K562 (cell line): Measurements from ENCODE around the gene TSSK2. TPM values are rescaled to one million over a fixed set of nuclear protein-coding genes. Genes with fewer than 3 reads are reported as not detected.
A peak's percentile ranks its signal among the peaks of the same experiment; 100 is the strongest.

Source experiments
- CBX1 ChIP-seq: sonication (generic); IDR thresholded peaks from 2 replicates; pipeline ENCODE4 v1.6.1; 2016; ENCODE audit warnings: antibody characterized with exemption, low read depth, mild to moderate bottlenecking
- ETV6 ChIP-seq, 3 experiments: fragments of 150-350 bp in 1 of 3; sonication (generic) in 1 of 3; formaldehyde crosslinking in 1 of 3; IDR thresholded peaks; 2 replicates each; pipeline versions ENCODE4 v1.6.1 to v1.8.0; 2014 to 2022; ENCODE audit warnings: borderline replicate concordance in 2 of 3, low read depth in 2 of 3, antibody characterized with exemption in 1 of 3, low read length in 1 of 3, mild to moderate bottlenecking in 1 of 3, missing genetic modification reagents in 1 of 3
- FOXO4 ChIP-seq: fragments of 450-650 bp; formaldehyde crosslinking; IDR thresholded peaks from 2 replicates; pipeline ENCODE4 v1.4.0; 2020; ENCODE audit warnings: mild to moderate bottlenecking, moderate library complexity
- HCFC1 ChIP-seq: IDR thresholded peaks from 2 replicates; pipeline ENCODE4 v1.6.1; 2012; ENCODE audit warnings: low read depth, low read length, improper control_type of control experiment
- HNRNPUL1 ChIP-seq: fragments of 200-400 bp; formaldehyde crosslinking; IDR thresholded peaks from 2 replicates; pipeline ENCODE4 v1.6.1; 2017; ENCODE audit warnings: low read length
- PHTF2 ChIP-seq: fragments of 250-450 bp; sonication (Bioruptor Pico); IDR thresholded peaks from 2 replicates; pipeline ENCODE4 v1.5.0; 2021; ENCODE audit warnings: mild to moderate bottlenecking
- TBP ChIP-seq: optimal IDR thresholded peaks from 2 replicates; pipeline ENCODE3; 2011; ENCODE audit warnings: low read depth, low read length, improper control_type of control experiment
- YY1 ChIP-seq, 3 experiments: IDR thresholded peaks; 2 replicates each; pipeline ENCODE4 v1.6.1; 2011; ENCODE audit warnings: low read length in 2 of 3, mild to moderate bottlenecking in 2 of 3, moderate library complexity in 2 of 3, borderline replicate concordance in 1 of 3, control low read depth in 1 of 3, low read depth in 1 of 3; ENCODE audit not compliant: insufficient read depth in 3 of 3, insufficient replicate concordance in 2 of 3, control insufficient read depth in 1 of 3, insufficient read length in 1 of 3; ENCODE audit errors: extremely low read depth in 1 of 3
- ZFP91 ChIP-seq: sonication (generic); formaldehyde crosslinking; IDR thresholded peaks from 2 replicates; pipeline ENCODE4 v1.8.0; 2022; ENCODE audit warnings: mild to moderate bottlenecking, missing genetic modification reagents
- ZNF324 ChIP-seq: fragments of 250-450 bp; sonication (Bioruptor Pico); IDR thresholded peaks from 2 replicates; pipeline ENCODE4 v1.4.0; 2020; ENCODE audit warnings: mild to moderate bottlenecking
- ZNF584 ChIP-seq: fragments of 200-800 bp; sonication (Bioruptor generic); IDR thresholded peaks from 2 replicates; pipeline ENCODE4 v1.6.1; 2016; ENCODE audit warnings: low read depth, mild to moderate bottlenecking, missing genetic modification characterization, missing compliant biosample characterization
- ZNF609 ChIP-seq: sonication (generic); formaldehyde crosslinking; IDR thresholded peaks from 2 replicates; pipeline ENCODE4 v1.8.1; 2023; ENCODE audit warnings: missing genetic modification reagents, mild to moderate bottlenecking, borderline replicate concordance
- ZNF639 ChIP-seq, 2 experiments: fragments of 200-800 bp in 1 of 2; sonication (Bioruptor generic) in 1 of 2; sonication (generic) in 1 of 2; formaldehyde crosslinking in 1 of 2; IDR thresholded peaks in 1 of 2; conservative IDR thresholded peaks in 1 of 2; 2 replicates each; pipeline versions ENCODE4 v1.5.0 to v1.6.1; 2016 to 2020; ENCODE audit warnings: missing compliant biosample characterization in 1 of 2, missing genetic modification characterization in 1 of 2, missing genetic modification reagents in 1 of 2
- polyA plus RNA-seq, 8 experiments: library from polyadenylated mRNA; depleted of rRNA in 4 of 8; stranded (reverse) in 5 of 8; unstranded in 3 of 8; fragments of >200 nt; fragmentation: Nextera tagmentation in 2 of 8; fragmentation: Illumina TruSeq in 1 of 8; extraction: Ambion mirVana in 2 of 8; extraction: Trizol in 1 of 8; gene quantifications; 2 replicates each; pipeline versions ENCODE4 v1.2.1 to v1.2.3, GENCODE V29; 2011 to 2014; ENCODE audit warnings: inconsistent platforms in 1 of 8, missing spikeins in 1 of 8
- total RNA-seq, 7 experiments: library from RNA; depleted of rRNA in 6 of 7; stranded (reverse); fragments of >200 nt in 6 of 7; fragmentation: Illumina TruSeq in 2 of 7; extraction: Trizol in 2 of 7; gene quantifications; 2 replicates each; pipeline versions ENCODE4 v1.2.1 to v1.2.3, GENCODE V29; 2011 to 2021; ENCODE audit warnings: low replicate concordance in 1 of 7

TSSK2 gene
- total and polyA plus RNA-seq, 9 of the 15 experiments (the other 6 are each of a cell fraction or from before 2014, with no cell fraction given) = 0.04 TPM; not detected in 8

GRCh38 chr22:19152942-19153883, 22.1 kb downstream of the TSSK2 start (continued):
- TF ChIP-seq FOXO4 = no peak
- peak; percentile 75; the same call in 1 of the 2 replicates for TF ChIP-seq ZNF609
- TF ChIP-seq YY1 (IDR thresholded peaks at IDR 0.05; ENCODE audit: borderline replicate concordance in 1 of 3, control insufficient read depth in 1 of 3, extremely low read depth in 1 of 3, insufficient read depth in 3 of 3, insufficient read length in 1 of 3, insufficient replicate concordance in 2 of 3, low read depth in 1 of 3, low read length in 2 of 3) = no peak
- TF ChIP-seq ZNF584 (CRISPR knock-in tag) = no peak
- no peak for TF ChIP-seq ETV6 (IDR thresholded peaks at IDR 0.05; ENCODE audit: borderline replicate concordance in 1 of 2, low read depth in 2 of 2, low read length in 1 of 2)
- TF ChIP-seq ETV6 (CRISPR knock-in tag; IDR thresholded peaks at IDR 0.05; ENCODE audit: borderline replicate concordance) = no peak
- TF ChIP-seq ZNF324 (CRISPR knock-in tag) = no peak
- peak in 1 of 2 experiments; percentile 17; a peak in 1 of 4 replicates for TF ChIP-seq ZNF639 (CRISPR knock-in tag; conservative IDR thresholded peaks at IDR 0.05 in 1 of 2, IDR thresholded peaks at IDR 0.05 in 1 of 2)
- TF ChIP-seq PHTF2 (CRISPR knock-in tag) = 0 out of 2 replicates have a peak, but pooled peaks have one; percentile 35
- peak; percentile 18 for TF ChIP-seq TBP
- TF ChIP-seq ZFP91 (CRISPR knock-in tag) = peak; percentile 56; the same call in 1 of the 2 replicates
- 0 out of 2 replicates have a peak, but pooled peaks have one; percentile 14 for TF ChIP-seq HNRNPUL1
- TF ChIP-seq HCFC1 = peak; percentile 9; the same call in 1 of the 2 replicates
- TF ChIP-seq CBX1 = 0 out of 2 replicates have a peak, but pooled peaks have one; percentile 6
